Measurements from ENCODE around the gene KCNK5. TPM values are rescaled to one million over a fixed set of nuclear protein-coding genes. Genes with fewer than 3 reads are reported as not detected.

The KCNK5 gene
- total and polyA plus RNA-seq, 2 of the 8 experiments (the other 6 are each of a cell fraction or from before 2014, with no cell fraction given), result 20.9 to 44.3 TPM

DNA sequence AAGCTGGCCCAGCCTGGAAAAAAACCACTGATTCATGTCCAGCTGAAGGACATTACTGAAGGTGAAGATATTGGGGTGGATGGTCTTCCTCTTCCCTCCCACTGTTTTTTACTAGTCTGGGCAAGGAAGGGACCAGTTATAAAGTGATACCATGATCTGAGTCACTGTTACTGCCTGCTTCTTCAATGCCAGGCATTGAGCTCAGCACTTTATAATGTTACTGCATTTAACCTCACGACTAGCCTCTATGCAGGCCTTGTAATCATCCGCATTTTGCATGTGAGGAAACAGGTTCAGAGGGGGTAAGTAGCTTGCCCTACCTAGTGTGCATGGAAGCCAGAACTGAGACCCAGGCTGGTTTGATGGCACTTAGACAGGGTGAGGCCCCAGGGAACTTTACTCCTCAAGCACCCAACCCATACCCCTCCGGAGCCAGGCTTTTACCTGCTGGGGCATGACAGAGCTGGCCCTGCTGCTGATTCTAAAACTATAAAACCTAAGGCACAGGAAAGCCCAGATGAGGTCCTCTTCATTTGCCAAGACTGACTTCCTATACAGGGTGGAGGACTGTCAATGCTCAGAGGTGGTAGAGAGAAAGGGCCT, 11.0 kb upstream of the KCNK5 start:
- no peak overlapping the region for H3K4ac ChIP-seq (replicated peaks; ENCODE audit: insufficient read length, low read depth, low read length)
- H2BK120ac ChIP-seq (replicated peaks; ENCODE audit: low read depth, low read length), result no peak overlapping the region
- no peak overlapping the region for H4K91ac ChIP-seq (replicated peaks; ENCODE audit: insufficient read length, low read length)
- no peak for FAIRE-seq
- no peak overlapping the region for H2AFZ ChIP-seq (ENCODE audit: low read length)
- no peak overlapping the region for H2AK5ac ChIP-seq (ENCODE audit: low read depth, low read length)
- H4K20me1 ChIP-seq (replicated peaks in 1 of 2; ENCODE audit: control insufficient read depth in 1 of 2, insufficient read depth in 2 of 2, low read length in 2 of 2), result no peaks in the 10 kb centered on the region
- ChIA-PET CTCF (ENCODE audit: partially characterized antibody) (interaction anchor here (0.8 to 72.8 kb wide), 15 partner anchors 10 to 243 kb away, joined by 3 to 1738 read pairs (median 6); partner anchors contain the start of genes KCNK17 and KCNK5), POLR2A (ENCODE audit: partially characterized antibody) (interaction anchor here (1.0 to 2.9 kb wide), 3 partner anchors 8 to 21 kb away, joined by 3 to 15 read pairs (median 4); partner anchors contain the start of gene KCNK5)
- H3K79me1 ChIP-seq (ENCODE audit: low read depth, low read length), result no peaks in the 10 kb centered on the region
- no peak overlapping the region for H2BK5ac ChIP-seq (ENCODE audit: low read depth, low read length)
- no peak overlapping the region for H3K27ac ChIP-seq (ENCODE audit: low read depth, low read length)
- H3K18ac ChIP-seq (ENCODE audit: extremely low read depth, low read length), result no peak overlapping the region
- WGBS, 2 experiments (ENCODE audit: extremely low coverage in 1 of 2, insufficient coverage in 1 of 2, insufficient read length in 1 of 2, insufficient replicate concordance in 2 of 2, low coverage in 1 of 2, low lambda C conversion rate in 2 of 2, missing lambda C conversion rate in 1 of 2), result 88% methylated on average over 3 of the region's 3 CpGs; no CpG with 5 or more reads in 1 of the 2 experiments
- H3K27me3 ChIP-seq (replicated peaks in 1 of 4; ENCODE audit: control insufficient read depth in 3 of 4, extremely low read depth in 1 of 4, insufficient read depth in 3 of 4, low read length in 3 of 4), result no peaks in the 10 kb centered on the region
- H4K5ac ChIP-seq (ENCODE audit: insufficient read length, low read depth, low read length), result no peak overlapping the region
- H3K23me2 ChIP-seq (ENCODE audit: low read depth, low read length), result no peaks in the 10 kb centered on the region
- no peak overlapping the region for H2BK12ac ChIP-seq (ENCODE audit: low read depth, low read length)
- no peak overlapping the region for H3K14ac ChIP-seq (ENCODE audit: insufficient read length)
- H4K8ac ChIP-seq (ENCODE audit: extremely low read depth, insufficient read depth, low read length), result no peak overlapping the region
- no peak overlapping the region for H3K9ac ChIP-seq (replicated peaks in 1 of 4; ENCODE audit: extremely low read depth in 1 of 4, low read depth in 3 of 4, low read length in 3 of 4)
- DNase-seq (ENCODE audit: low read depth in 1 of 2, low spot score in 2 of 2), result no peak
- H3K23ac ChIP-seq (ENCODE audit: insufficient read length), result no peak overlapping the region
- peaks cover 0 to 2% (median 1%) of the 10 kb centered on the region in 4 experiments; a peak in 3 of 7 replicates for H3K4me1 ChIP-seq (replicated peaks in 1 of 4; ENCODE audit: control insufficient read depth in 3 of 4, insufficient read depth in 4 of 4, low read length in 3 of 4)
- H2BK15ac ChIP-seq (ENCODE audit: low read length), result no peak overlapping the region
- H3K36me3 ChIP-seq (ENCODE audit: control insufficient read depth in 2 of 4, insufficient read depth in 4 of 4, low read length in 3 of 4), result no peaks in the 10 kb centered on the region
- no peak overlapping the region for H3K4me2 ChIP-seq (ENCODE audit: insufficient read depth in 1 of 2, low read depth in 2 of 2, low read length in 2 of 2)
- H3K79me2 ChIP-seq (ENCODE audit: control insufficient read depth in 1 of 2, insufficient read depth in 2 of 2, low read length in 2 of 2), result no peaks in the 10 kb centered on the region
- H2BK20ac ChIP-seq (ENCODE audit: low read length), result no peak overlapping the region
- H3K4me3 ChIP-seq (ENCODE audit: extremely low read depth in 1 of 4, insufficient read depth in 2 of 4, low read depth in 3 of 4, low read length in 4 of 4), result no peak overlapping the region
- no peak overlapping the region for H3K56ac ChIP-seq (replicated peaks; ENCODE audit: insufficient read length, low read depth, low read length)
- TF ChIP-seq RNF2 (IDR thresholded peaks at IDR 0.05; ENCODE audit: borderline replicate concordance, low read depth, low read length, missing control alignments, poor library complexity, severe bottlenecking) (no peak), PHF8 (conservative IDR thresholded peaks at IDR 0.05; ENCODE audit: low read depth, low read length) (no peak), EGR1 (IDR thresholded peaks at IDR 0.05; ENCODE audit: borderline replicate concordance, low read depth, low read length) (no peak)
- no peaks in the 10 kb centered on the region for H3K9me3 ChIP-seq (ENCODE audit: insufficient read depth in 2 of 2, low read depth in 1 of 2, low read length in 1 of 2)
